Measurements from ENCODE around the gene TOMM70. TPM values are rescaled to one million over a fixed set of nuclear protein-coding genes. Genes with fewer than 3 reads are reported as not detected.

The TOMM70 gene
- total and polyA plus RNA-seq, 2 of the 13 experiments (the other 11 are each of a cell fraction or from before 2014, with no cell fraction given), result 27.0 to 77.2 TPM

DNA sequence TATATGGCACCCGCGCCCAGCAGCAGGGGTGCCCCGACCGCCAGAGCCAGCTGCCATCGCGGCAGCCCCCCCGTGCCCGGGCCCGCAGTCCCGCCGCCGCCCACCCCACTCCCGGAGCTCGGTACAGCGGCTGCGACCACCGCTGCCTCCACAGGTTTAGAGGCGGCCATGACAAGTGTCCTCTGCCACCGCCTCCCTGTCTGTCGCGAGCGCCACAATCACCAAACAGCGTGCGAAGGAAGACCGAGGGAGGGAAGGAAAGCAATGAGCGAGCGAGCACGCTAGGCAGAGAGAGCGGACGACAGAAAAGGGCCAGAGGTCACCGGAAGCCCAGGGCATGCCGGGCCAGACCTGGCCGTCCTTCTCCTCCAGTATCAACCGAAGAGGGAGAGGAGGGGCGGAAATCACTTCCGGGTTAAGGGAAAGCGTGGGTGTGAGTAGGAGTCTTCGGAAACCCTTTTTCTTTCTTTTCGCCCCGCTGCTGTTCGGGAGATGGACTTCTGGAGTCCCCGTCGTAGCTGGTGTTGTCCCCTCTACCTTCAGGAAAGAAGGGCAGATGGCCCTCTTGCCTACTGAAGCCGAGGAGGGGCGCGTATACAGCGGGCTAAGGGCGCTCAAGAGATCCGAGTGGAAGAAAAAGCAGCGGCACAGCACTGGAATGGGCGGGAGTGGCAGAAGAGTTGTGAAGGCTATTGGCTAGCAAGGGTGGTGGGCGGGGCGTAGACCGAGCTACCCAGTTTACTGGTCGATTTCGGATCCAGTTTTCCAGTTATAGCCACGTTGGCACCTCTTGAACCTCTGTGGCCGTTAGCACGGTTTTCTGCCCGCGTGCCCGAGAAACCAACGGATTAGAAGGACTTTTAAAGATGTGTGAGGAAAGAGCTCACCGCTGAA lies at the start of gene TOMM70, which contains the start of gene LNP1 (continued):
- TF ChIP-seq, protein P1, sequence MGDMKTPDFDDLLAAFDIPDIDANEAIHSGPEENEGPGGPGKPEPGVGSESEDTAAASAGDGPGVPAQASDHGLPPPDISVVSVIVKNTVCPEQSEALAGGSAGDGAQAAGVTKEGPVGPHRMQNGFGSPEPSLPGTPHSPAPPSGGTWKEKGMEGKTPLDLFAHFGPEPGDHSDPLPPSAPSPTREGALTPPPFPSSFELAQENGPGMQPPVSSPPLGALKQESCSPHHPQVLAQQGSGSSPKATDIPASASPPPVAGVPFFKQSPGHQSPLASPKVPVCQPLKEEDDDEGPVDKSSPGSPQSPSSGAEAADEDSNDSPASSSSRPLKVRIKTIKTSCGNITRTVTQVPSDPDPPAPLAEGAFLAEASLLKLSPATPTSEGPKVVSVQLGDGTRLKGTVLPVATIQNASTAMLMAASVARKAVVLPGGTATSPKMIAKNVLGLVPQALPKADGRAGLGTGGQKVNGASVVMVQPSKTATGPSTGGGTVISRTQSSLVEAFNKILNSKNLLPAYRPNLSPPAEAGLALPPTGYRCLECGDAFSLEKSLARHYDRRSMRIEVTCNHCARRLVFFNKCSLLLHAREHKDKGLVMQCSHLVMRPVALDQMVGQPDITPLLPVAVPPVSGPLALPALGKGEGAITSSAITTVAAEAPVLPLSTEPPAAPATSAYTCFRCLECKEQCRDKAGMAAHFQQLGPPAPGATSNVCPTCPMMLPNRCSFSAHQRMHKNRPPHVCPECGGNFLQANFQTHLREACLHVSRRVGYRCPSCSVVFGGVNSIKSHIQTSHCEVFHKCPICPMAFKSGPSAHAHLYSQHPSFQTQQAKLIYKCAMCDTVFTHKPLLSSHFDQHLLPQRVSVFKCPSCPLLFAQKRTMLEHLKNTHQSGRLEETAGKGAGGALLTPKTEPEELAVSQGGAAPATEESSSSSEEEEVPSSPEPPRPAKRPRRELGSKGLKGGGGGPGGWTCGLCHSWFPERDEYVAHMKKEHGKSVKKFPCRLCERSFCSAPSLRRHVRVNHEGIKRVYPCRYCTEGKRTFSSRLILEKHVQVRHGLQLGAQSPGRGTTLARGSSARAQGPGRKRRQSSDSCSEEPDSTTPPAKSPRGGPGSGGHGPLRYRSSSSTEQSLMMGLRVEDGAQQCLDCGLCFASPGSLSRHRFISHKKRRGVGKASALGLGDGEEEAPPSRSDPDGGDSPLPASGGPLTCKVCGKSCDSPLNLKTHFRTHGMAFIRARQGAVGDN (CRISPR knock-in tag; IDR thresholded peaks at IDR 0.05), result peak; percentile 97
- TF ChIP-seq, protein P2, sequence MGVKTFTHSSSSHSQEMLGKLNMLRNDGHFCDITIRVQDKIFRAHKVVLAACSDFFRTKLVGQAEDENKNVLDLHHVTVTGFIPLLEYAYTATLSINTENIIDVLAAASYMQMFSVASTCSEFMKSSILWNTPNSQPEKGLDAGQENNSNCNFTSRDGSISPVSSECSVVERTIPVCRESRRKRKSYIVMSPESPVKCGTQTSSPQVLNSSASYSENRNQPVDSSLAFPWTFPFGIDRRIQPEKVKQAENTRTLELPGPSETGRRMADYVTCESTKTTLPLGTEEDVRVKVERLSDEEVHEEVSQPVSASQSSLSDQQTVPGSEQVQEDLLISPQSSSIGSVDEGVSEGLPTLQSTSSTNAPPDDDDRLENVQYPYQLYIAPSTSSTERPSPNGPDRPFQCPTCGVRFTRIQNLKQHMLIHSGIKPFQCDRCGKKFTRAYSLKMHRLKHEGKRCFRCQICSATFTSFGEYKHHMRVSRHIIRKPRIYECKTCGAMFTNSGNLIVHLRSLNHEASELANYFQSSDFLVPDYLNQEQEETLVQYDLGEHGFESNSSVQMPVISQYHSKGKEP (CRISPR knock-in tag; IDR thresholded peaks at IDR 0.05), result no peak
- TF ChIP-seq SMAD3 (CRISPR knock-in tag; IDR thresholded peaks at IDR 0.05) (peak; percentile 42; the same call in 1 of the 2 replicates), WIZ (CRISPR knock-in tag; IDR thresholded peaks at IDR 0.05) (0 out of 2 replicates have a peak, but pooled peaks have one; percentile 61), RERE (CRISPR knock-in tag; IDR thresholded peaks at IDR 0.05; ENCODE audit: low read depth) (no peak), HNRNPL (IDR thresholded peaks at IDR 0.05; ENCODE audit: low read depth, low read length) (no peak), ATAD3A (CRISPR knock-in tag; IDR thresholded peaks at IDR 0.05) (no peak), ZFP36L2 (CRISPR knock-in tag; IDR thresholded peaks at IDR 0.05) (no peak), TP53 (CRISPR knock-in tag; conservative IDR thresholded peaks at IDR 0.05) (peak; percentile 28; the same call in 1 of the 2 replicates), MAF1 (CRISPR knock-in tag; IDR thresholded peaks at IDR 0.05; ENCODE audit: borderline replicate concordance) (peak; percentile 36; the same call in 1 of the 2 replicates), HES4 (CRISPR knock-in tag; IDR thresholded peaks at IDR 0.05; ENCODE audit: borderline replicate concordance) (peak; percentile 81; the same call in 1 of the 2 replicates), ZKSCAN1 (IDR thresholded peaks at IDR 0.05; ENCODE audit: low read length) (no peak), SNRNP70 (IDR thresholded peaks at IDR 0.05; ENCODE audit: low read depth, low read length) (no peak), GLI4 (CRISPR knock-in tag; IDR thresholded peaks at IDR 0.05; ENCODE audit: borderline replicate concordance) (peak; percentile 91; the same call in 1 of the 2 replicates), DNMT1 (CRISPR knock-in tag; IDR thresholded peaks at IDR 0.05) (no peak), RARA (CRISPR knock-in tag; IDR thresholded peaks at IDR 0.05) (peak; percentile 36), KMT2B (CRISPR knock-in tag; IDR thresholded peaks at IDR 0.05) (peak; percentile 96), STAG1 (CRISPR knock-in tag; IDR thresholded peaks at IDR 0.05) (peak; percentile 2; the same call in 1 of the 2 replicates)
